HK-2 (cell line): ENCODE measurements around the gene CHI3L1.

ENCODE experiments used
- DNase-seq: peaks from one replicate; pipeline ENCODE4 v3.0.0-alpha.2; 2018; ENCODE audit not compliant: unreplicated experiment

CHI3L1 gene

DNA sequence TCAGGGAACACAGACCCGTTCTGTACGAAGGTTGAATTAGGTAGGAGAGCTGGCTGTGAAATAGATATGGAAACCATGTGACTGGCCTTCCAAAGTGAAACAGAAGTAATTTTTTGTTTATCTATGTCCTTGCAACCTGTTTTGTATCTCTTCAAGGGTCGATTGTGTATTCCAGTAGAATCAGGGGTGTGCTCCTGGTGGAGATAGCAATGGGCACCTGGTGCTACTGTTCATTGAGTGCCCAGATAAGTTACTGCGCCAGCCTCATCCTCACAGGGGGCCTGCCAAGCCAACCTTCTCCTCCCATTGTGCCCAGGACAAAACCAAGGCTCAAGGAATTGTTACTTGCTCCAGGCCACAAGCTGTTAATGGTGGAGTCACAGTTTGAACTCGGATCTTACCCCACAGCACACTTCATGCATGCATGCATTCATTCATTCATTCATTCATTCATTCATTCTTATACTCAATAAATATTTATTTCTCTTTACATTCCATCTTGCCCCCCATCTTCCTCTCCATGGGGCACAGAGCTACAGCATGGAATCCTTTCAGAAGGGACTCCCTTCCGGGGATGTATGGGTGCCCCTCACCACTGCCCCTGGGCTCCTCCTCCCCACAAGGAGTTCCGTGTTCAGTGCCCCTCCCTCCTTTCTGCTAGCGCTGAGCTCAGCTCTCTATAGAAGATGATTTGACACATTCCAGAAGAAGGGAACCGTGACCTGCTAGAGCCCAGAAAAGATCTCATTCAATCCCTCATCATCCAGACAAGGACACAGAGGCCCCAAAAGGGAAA is 34.9 kb downstream of the CHI3L1 start:
- peak; percentile 72 for DNase-seq

- no peak for DNase-seq
Observed at GRCh38 chr1:203150511-203151297, 35.8 kb downstream of the CHI3L1 start.

DNA sequence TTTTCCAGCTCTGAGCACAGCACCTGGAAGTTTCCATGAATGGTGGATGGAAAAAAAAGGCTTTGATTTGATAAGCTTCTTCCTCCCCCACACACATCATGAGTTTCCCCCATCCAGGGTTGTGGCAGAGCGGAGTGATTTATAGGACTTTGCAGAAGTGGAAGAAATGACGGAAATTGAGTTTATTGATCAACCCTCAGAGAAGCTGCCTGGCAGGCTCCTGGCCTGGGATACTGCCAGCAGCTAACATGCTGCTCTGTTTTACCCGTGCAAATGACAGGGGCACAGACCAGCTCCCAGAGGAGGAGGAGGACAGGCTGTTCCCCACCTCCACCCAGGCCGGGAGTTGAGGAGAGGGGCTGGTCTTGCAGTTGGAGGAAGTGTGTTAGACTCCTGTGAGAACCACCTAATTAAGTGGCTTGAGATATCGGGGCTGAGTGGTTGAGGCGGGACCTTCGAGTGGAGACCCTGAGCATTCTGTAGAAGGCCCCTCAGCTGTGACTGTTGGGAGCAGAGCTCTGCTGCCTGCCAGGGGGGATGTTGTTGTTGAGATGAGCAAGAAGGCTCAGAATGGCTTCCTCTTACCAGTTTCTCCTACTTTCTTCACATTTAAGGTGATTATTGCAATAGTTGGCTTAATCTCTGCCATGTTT is 37.2 kb downstream of the CHI3L1 start:
- DNase-seq, result no peak

- no peak for DNase-seq
Observed at GRCh38 chr1:203148579-203148978, 37.9 kb downstream of the CHI3L1 start.

DNA sequence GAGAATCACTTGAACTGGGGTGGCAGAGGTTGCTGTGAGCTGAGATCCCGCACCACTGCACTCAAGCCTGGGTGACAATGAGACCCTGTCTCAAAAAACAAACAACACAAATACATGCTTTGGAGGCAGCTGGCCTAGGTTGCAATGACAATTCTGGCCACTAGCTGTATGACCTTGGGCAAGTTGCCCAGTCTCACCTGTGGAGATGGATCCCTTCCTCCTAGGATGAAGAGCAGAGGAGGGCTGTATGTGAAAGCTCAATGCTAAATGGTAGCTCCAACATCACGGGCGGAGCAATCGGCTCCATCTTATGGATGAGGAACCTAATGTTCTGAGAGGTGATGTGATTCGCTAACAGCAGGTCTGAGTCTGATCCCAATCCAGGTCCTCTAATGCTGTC is 38.4 kb downstream of the CHI3L1 start:
- no peak for DNase-seq

DNA sequence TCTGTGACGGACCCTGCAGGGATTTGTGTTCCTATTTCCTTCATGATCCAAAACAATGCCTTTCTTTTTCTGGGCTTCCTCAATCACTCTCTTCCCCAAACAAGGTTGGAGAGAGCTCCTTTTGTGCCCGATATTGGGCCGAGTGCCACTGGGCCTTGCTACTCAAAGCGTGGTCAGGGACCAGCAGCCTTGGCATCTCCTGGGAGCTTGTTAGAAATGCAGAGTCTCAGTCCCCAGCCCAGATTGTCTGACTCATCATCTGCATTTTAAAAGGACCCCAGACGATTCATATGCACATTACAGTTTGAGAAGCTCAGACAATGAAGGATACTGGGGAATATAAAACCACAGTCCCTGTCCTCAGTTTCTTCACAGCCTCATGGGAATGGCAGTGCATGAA is 39.1 kb downstream of the CHI3L1 start:
- DNase-seq, result no peak

DNA sequence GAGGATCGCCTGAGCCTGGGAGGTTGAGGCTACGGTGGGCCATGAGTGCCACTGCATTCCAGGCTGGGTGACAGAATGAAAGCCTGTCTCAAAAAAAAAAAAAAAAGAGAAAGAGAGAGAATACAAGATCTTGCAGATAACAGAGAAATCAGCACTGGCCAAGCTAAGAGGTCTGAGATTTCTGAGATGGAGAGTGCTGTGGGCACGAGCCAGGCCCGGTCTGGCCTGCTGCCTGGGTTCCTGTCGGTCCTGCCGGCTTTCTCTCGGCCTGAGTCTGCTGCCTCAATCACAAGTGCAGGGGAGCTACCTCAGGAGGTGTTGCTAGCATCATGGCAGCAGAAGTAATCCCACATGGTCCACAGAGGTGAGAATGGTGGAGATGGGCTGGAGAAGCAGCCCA is 40.0 kb downstream of the CHI3L1 start:
- DNase-seq, result no peak

DNA sequence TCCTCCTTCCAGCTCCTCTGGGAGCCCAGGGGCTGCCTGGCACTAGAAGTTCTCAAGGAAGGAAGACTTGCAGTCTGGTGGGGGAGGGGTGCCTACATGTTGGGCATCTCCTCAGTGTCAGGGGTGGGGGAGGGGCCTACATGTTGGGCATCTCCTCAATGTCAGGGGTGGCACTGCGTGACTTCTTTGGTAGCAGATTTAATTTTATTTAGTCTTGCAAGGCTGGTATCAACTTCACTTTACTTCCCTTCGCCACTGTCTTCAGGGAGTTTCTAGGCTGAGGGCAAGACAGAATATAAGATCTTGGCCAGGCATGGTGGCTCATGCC is 40.5 kb downstream of the CHI3L1 start:
- no peak for DNase-seq

- DNase-seq, result no peak
Observed at GRCh38 chr1:203145321-203146041, 41.0 kb downstream of the CHI3L1 start.

DNA sequence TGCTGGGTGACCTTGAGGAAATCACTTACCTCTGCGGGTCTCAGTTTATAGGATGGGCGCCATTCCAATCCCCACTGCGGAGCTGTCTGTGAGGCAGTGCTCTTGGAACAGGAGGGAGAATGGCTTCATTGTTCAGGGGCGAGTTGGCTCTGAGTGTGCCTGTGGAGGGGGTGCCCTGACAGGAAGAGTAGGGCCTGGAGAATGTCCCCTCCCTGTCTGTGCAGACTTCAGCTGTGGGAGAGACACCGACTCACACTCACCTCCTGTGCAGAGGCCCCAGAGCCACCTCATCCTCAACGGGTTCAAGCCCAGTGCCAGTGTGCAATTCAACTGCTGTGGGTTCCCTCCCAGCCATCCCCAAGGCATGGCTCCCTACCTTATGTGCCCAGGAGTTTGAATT is 41.8 kb downstream of the CHI3L1 start:
- peak; percentile 59 for DNase-seq

- DNase-seq, result no peak
Observed at GRCh38 chr1:203143641-203144040, 42.9 kb downstream of the CHI3L1 start.

DNA sequence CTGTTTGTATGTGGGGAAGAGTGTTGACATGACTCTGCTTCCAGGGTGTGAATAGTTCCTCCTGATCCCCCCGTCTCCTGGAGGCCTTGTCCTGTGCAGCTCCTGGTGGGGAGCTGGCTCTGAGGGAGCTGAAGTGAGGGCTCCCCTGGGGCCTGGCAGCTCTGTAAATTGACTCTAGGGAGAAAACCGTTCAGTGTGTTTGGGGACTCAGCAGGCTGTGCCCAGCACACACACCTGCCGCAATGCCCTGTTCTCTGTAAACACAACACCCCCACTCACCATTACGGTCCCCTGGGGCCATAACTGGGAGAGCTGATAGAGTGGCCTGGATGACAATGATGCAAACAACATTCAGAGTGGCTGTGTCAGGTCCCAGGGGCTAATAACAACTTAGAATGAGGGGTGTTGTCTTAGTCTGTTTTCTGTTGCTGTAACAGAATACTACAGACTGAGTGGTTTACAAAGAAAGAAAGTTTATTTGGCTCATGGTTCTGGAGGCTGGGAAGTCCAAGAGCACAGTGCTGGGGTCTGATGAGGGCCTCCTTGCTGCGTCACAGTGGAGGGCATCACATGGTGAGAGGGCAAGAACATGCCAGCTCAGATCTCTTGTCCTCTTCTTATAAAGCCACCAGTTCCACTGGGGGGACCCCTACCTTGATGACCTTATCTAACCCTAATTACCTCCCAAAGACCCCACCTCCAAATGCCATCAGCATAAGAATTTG is 43.7 kb downstream of the CHI3L1 start:
- DNase-seq, result no peak

DNA sequence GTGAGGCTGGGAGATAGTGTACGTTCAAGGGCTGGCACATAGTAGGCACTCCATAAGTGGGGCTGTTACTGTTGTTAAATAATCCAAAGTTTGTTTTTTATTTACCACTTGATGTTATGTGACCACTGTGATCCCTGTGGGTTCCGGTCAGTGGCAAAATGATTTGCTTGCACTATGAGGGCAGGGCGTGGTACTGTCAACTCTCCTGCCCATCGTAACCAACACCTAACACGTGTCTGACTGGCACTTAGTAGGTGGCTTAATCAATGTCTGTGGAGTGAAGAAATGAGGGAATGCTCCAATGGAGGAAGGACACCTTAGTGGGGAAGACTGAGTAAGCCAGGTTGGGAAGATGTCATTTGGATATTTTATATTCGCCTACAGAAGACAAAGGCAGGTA is 44.4 kb downstream of the CHI3L1 start:
- DNase-seq, result no peak

DNA sequence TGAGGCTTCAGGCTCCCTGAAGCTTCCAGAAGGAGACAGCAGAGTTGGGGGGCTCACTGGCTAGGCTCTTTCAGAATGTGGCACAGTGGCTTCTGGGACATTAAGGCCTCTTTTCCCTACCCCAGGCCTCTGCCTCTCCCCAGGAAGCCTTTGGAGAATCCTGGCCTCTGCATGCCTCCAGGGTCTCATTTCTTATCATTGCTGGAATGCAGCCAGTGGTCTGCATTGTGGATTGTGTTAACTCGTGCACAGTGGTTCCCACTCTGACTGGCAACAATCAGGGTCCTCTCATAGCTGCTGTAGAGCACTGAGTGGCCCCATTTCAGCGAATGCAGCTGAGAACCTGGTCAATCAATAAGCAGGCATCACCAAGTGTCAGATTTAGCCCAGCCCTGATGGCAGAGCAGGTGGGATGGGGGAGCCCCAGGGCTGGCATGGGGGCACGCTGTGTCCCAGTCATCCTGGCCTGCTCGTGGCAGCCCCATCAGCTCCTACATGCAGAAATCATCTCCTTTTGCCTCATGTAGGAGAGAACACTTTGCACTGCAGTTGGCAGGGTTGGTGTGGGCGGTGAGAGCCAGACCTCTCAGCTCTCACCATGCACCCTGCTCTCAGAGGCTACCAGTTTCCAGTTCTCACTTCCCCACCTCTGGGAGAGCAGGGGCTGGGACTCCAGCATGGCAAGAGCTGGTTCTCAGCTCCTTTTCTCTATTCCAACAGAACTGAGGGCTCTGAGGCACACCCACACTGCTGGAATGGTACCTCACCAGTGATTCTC is 45.6 kb downstream of the CHI3L1 start:
- DNase-seq, result no peak

GRCh38 chr1:203139976-203140475 is 46.5 kb downstream of the CHI3L1 start:
- no peak for DNase-seq

DNA sequence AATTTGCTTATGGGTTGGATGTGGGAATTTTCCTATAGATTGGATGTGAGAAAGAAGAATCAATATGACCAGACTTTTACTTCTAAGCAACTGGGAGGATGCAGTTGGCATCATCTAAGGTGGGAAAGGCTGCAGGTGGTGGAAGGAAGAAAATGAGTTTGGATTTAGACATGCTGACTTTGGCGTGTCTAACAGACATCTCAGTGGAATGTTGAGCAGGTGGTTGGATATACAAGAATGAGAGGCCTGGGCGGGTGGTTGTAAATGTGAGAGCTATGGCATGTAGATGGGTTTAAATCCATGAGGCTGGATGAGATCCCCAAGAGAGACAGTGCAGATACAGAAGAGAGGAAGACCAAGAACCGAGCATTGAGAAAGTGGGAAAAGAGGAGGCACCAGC is 48.4 kb downstream of the CHI3L1 start:
- no peak for DNase-seq

GRCh38 chr1:203137324-203137723 is 49.2 kb downstream of the CHI3L1 start:
- DNase-seq, result no peak

GRCh38 chr1:203136409-203137042 is 50.0 kb downstream of the CHI3L1 start:
- no peak for DNase-seq

DNA sequence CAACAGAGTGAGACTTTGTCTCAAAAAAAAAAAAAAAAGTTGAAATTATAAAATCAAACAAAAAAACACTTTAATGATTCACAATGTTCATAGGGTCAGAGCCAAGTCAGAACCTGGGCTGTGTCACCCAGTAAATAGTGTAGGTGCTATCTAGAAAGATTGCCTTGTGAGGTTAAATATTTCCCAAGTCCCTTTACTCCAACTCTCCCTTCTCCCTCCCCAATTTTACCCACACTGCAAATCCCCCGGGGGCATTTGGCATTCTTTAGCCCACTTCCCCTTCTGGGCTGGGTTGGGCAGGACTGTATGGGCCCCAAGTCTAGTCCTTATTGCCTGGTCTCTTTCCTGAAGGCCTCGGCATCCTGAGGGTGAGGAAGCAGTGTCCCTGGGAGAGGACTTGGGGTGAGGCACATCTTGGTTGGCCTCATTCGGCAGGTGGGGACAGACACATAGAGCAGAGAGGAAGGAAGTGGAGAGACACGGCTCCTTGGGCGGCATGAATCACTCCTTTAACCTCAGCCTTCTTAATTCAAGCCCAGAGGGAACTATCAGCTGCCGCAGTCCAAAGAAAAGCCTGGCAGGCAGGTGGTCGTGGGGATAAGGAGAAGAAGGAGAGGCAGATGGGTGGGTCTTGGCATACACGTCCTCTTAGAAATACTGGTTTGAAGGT is 50.7 kb downstream of the CHI3L1 start:
- peak; percentile 58 for DNase-seq
